Measurements from ENCODE around the gene KSR2. TPM values are rescaled to one million over a fixed set of nuclear protein-coding genes. Genes with fewer than 3 reads are reported as not detected.

KSR2 gene
- total RNA-seq, 1 experiment from 2014 or later = 2.0 TPM

GRCh38 chr12:117778656-117779055 is 190.1 kb downstream of the KSR2 start:
- Histone ChIP-seq H3F3A (ENCODE audit: insufficient read depth, low read depth) (no peaks in the 10 kb centered on the region), H3K27me3 (ENCODE audit: insufficient read depth, low read depth) (peaks cover 14% of the 10 kb centered on the region), H3K4me3 (no peak overlapping the region), H4K20me1 (ENCODE audit: insufficient read depth) (peaks cover 3% of the 10 kb centered on the region; the same call in 1 of the 2 replicates), H3K36me3 (ENCODE audit: low read depth) (no peaks in the 10 kb centered on the region), H3K4me2 (no peak overlapping the region), H2AFZ (no peak overlapping the region), H3K9me3 (ENCODE audit: insufficient read depth, low read depth) (no peaks in the 10 kb centered on the region), H3K9me2 (ENCODE audit: insufficient read depth) (no peaks in the 10 kb centered on the region), H3K27ac (no peak overlapping the region), H3K79me2 (ENCODE audit: low read depth) (no peaks in the 10 kb centered on the region), H3K4me1 (replicated peaks; ENCODE audit: insufficient read depth) (no peaks in the 10 kb centered on the region)
- intact Hi-C loops (cut with micrococcal nuclease; ENCODE audit: unreplicated experiment) = no loop called here
- TF ChIP-seq EZH2 (IDR thresholded peaks at IDR 0.05; ENCODE audit: low read depth) = no peak
- TF ChIP-seq CTCF (conservative IDR thresholded peaks at IDR 0.05) = no peak
- DNase-seq = no peak
- ChIA-PET CTCF (no interaction called here), POLR2A (ENCODE audit: unreplicated experiment) (no interaction called here)
- no TSS peak for BruUV-seq (replicated peaks)

- CTCF ChIA-PET = no interaction called here
- Histone ChIP-seq H3K9me2 (ENCODE audit: insufficient read depth) (no peaks in the 10 kb centered on the region), H2AFZ (no peak overlapping the region), H3K4me1 (replicated peaks; ENCODE audit: insufficient read depth) (no peaks in the 10 kb centered on the region), H3K27me3 (ENCODE audit: insufficient read depth, low read depth) (peaks cover 47% of the 10 kb centered on the region), H4K20me1 (ENCODE audit: insufficient read depth) (no peaks in the 10 kb centered on the region), H3K9me3 (ENCODE audit: insufficient read depth, low read depth) (no peaks in the 10 kb centered on the region), H3K4me2 (no peak overlapping the region), H3K27ac (no peak overlapping the region), H3K36me3 (ENCODE audit: low read depth) (no peaks in the 10 kb centered on the region), H3K79me2 (ENCODE audit: low read depth) (no peaks in the 10 kb centered on the region), H3K4me3 (no peak overlapping the region), H3F3A (ENCODE audit: insufficient read depth, low read depth) (no peaks in the 10 kb centered on the region)
- intact Hi-C loops (cut with micrococcal nuclease; ENCODE audit: unreplicated experiment) = no loop called here
- TF ChIP-seq CTCF (conservative IDR thresholded peaks at IDR 0.05) = no peak
- no peak for TF ChIP-seq EZH2 (IDR thresholded peaks at IDR 0.05; ENCODE audit: low read depth)
- POLR2A ChIA-PET (ENCODE audit: unreplicated experiment) = no interaction called here
- DNase-seq = no peak
- no TSS peak for BruUV-seq (replicated peaks)
These were observed 193.6 kb downstream of the KSR2 start for GRCh38 chr12:117774941-117775775.

GRCh38 chr12:117768860-117769259 is 199.9 kb downstream of the KSR2 start:
- DNase-seq = no peak
- Histone ChIP-seq H3K9me3 (ENCODE audit: insufficient read depth, low read depth) (0 out of 2 replicates have a peak, but pooled peaks cover 5% of the 10 kb centered on the region), H3K4me2 (no peak overlapping the region), H3K9me2 (ENCODE audit: insufficient read depth) (no peaks in the 10 kb centered on the region), H4K20me1 (ENCODE audit: insufficient read depth) (peaks cover 3% of the 10 kb centered on the region; the same call in 1 of the 2 replicates), H3K79me2 (ENCODE audit: low read depth) (no peaks in the 10 kb centered on the region), H3K27ac (no peak overlapping the region), H2AFZ (no peak overlapping the region), H3F3A (ENCODE audit: insufficient read depth, low read depth) (no peaks in the 10 kb centered on the region), H3K27me3 (ENCODE audit: insufficient read depth, low read depth) (peaks cover 52% of the 10 kb centered on the region), H3K4me1 (replicated peaks; ENCODE audit: insufficient read depth) (no peaks in the 10 kb centered on the region), H3K4me3 (no peak overlapping the region), H3K36me3 (ENCODE audit: low read depth) (no peaks in the 10 kb centered on the region)
- POLR2A ChIA-PET (ENCODE audit: unreplicated experiment) = interaction anchor here (0.6 kb wide), 1 partner anchor 271 kb away, joined by 3 read pairs; no protein-coding TSS in a partner anchor
- CTCF ChIA-PET = no interaction called here
- intact Hi-C loops (cut with micrococcal nuclease; ENCODE audit: unreplicated experiment) = no loop called here
- TF ChIP-seq CTCF (conservative IDR thresholded peaks at IDR 0.05) = no peak
- no peak for TF ChIP-seq EZH2 (IDR thresholded peaks at IDR 0.05; ENCODE audit: low read depth)
- BruUV-seq (replicated peaks) = no TSS peak
